Measurements from ENCODE around the gene URAD.

URAD gene

DNA sequence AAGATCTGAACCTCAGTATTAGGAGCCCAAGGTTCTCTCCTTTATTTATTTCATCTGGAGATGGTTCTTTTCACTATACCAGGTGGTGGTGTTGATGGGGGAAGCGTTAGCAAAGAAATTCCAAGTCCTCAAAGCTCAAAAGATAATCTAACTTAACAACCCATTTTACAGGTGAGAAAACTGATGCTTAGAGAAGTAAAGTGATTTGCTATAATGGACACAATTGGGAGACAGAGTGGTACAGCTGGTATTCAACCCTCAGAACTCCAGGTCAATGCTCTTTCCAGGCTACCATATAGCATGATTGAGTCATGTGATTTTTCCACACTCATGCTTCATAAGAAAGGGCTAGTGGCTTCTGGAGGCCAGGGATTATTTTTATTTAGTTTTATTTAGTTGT is 25.0 kb upstream of the URAD start:
- no peak overlapping the region for H2AFZ ChIP-seq (ENCODE audit: low read length)

DNA sequence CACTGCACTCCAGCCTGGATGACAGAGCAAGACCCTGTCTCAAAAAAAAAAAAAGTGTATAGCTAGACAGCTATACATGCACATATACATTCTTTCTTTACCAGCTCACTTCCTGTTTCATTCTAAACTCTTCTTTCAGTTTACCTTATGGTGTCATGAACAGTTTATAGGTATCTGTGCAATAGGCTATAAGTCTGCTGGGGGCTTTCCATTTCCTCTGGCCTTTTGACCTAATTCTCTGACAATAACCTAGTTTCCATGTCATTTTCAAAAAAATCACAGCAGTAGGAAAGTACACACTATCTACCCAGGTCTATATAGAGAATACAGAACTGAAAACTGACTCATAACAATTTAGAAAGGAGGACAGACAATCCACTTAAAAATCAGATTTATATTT is 24.4 kb upstream of the URAD start:
- no peak overlapping the region for H3K4me3 ChIP-seq (ENCODE audit: low read length, poor library complexity, severe bottlenecking)

More for the DNA sequence above, 25.0 kb upstream of the URAD start:
- Histone ChIP-seq H3K4me2 (ENCODE audit: low read depth, low read length, poor library complexity, severe bottlenecking) (no peak overlapping the region), H3K4me3 (ENCODE audit: low read length, poor library complexity, severe bottlenecking) (no peak overlapping the region), H4K20me1 (ENCODE audit: insufficient read depth, low read length, poor library complexity, severe bottlenecking) (no peaks in the 10 kb centered on the region), H3K27me3 (ENCODE audit: insufficient read depth, low read length, poor library complexity, severe bottlenecking) (no peaks in the 10 kb centered on the region), H3K4me1 (ENCODE audit: insufficient read depth, low read length, poor library complexity, severe bottlenecking) (no peaks in the 10 kb centered on the region), H3K79me2 (ENCODE audit: insufficient read depth, low read length) (no peaks in the 10 kb centered on the region), H3K9me3 (ENCODE audit: insufficient read depth, low read depth, low read length) (no peaks in the 10 kb centered on the region), H3K36me3 (ENCODE audit: insufficient read depth, low read length) (no peaks in the 10 kb centered on the region), H3K9me2 (replicated peaks; ENCODE audit: low read depth, low read length) (no peaks in the 10 kb centered on the region), H3K9ac (ENCODE audit: low read depth, low read length, poor library complexity, severe bottlenecking) (no peak overlapping the region), H3F3A (ENCODE audit: low read depth) (no peaks in the 10 kb centered on the region)
- TF ChIP-seq CTCF (conservative IDR thresholded peaks at IDR 0.05; ENCODE audit: low read length) (no peak), EZH2phosphoT487 (IDR thresholded peaks at IDR 0.05; ENCODE audit: borderline replicate concordance) (no peak)

GRCh38 chr13:28012383-28012782 is 23.9 kb upstream of the URAD start:
- Histone ChIP-seq H3K9ac (ENCODE audit: low read depth, low read length, poor library complexity, severe bottlenecking) (no peak overlapping the region), H3K4me3 (ENCODE audit: low read length, poor library complexity, severe bottlenecking) (no peak overlapping the region), H3K4me1 (ENCODE audit: insufficient read depth, low read length, poor library complexity, severe bottlenecking) (no peaks in the 10 kb centered on the region), H2AFZ (ENCODE audit: low read length) (no peak overlapping the region; the same call in 1 of the 2 replicates), H4K20me1 (ENCODE audit: insufficient read depth, low read length, poor library complexity, severe bottlenecking) (no peaks in the 10 kb centered on the region), H3K27me3 (ENCODE audit: insufficient read depth, low read length, poor library complexity, severe bottlenecking) (no peaks in the 10 kb centered on the region), H3K9me3 (ENCODE audit: insufficient read depth, low read depth, low read length) (no peaks in the 10 kb centered on the region), H3K9me2 (replicated peaks; ENCODE audit: low read depth, low read length) (no peaks in the 10 kb centered on the region), H3K36me3 (ENCODE audit: insufficient read depth, low read length) (no peaks in the 10 kb centered on the region), H3K4me2 (ENCODE audit: low read depth, low read length, poor library complexity, severe bottlenecking) (no peak overlapping the region), H3F3A (ENCODE audit: low read depth) (no peaks in the 10 kb centered on the region), H3K79me2 (ENCODE audit: insufficient read depth, low read length) (no peaks in the 10 kb centered on the region)
- no peak for TF ChIP-seq CTCF (conservative IDR thresholded peaks at IDR 0.05; ENCODE audit: low read length)

More for the DNA sequence above, 24.4 kb upstream of the URAD start:
- H3K4me1 ChIP-seq (ENCODE audit: insufficient read depth, low read length, poor library complexity, severe bottlenecking) = no peaks in the 10 kb centered on the region
- no peaks in the 10 kb centered on the region for H3F3A ChIP-seq (ENCODE audit: low read depth)
- TF ChIP-seq EZH2phosphoT487 (IDR thresholded peaks at IDR 0.05; ENCODE audit: borderline replicate concordance) = no peak
- TF ChIP-seq CTCF (conservative IDR thresholded peaks at IDR 0.05; ENCODE audit: low read length) = no peak
- no peaks in the 10 kb centered on the region for H3K79me2 ChIP-seq (ENCODE audit: insufficient read depth, low read length)
- no peak overlapping the region for H3K9ac ChIP-seq (ENCODE audit: low read depth, low read length, poor library complexity, severe bottlenecking)
- no peaks in the 10 kb centered on the region for H4K20me1 ChIP-seq (ENCODE audit: insufficient read depth, low read length, poor library complexity, severe bottlenecking)
- no peaks in the 10 kb centered on the region for H3K9me2 ChIP-seq (replicated peaks; ENCODE audit: low read depth, low read length)
- H2AFZ ChIP-seq (ENCODE audit: low read length) = no peak overlapping the region; the same call in 1 of the 2 replicates
- no peaks in the 10 kb centered on the region for H3K36me3 ChIP-seq (ENCODE audit: insufficient read depth, low read length)
- H3K27me3 ChIP-seq (ENCODE audit: insufficient read depth, low read length, poor library complexity, severe bottlenecking) = no peaks in the 10 kb centered on the region
- no peak overlapping the region for H3K4me2 ChIP-seq (ENCODE audit: low read depth, low read length, poor library complexity, severe bottlenecking)
- H3K9me3 ChIP-seq (ENCODE audit: insufficient read depth, low read depth, low read length) = no peaks in the 10 kb centered on the region

Data from Loucy (cell line).